SIG-M5 (cell line): Measurements from ENCODE around the gene FCER1A.
"Not testable (repeated sequence)": the region's sequence is repeated elsewhere in the genome, so short reads cannot be mapped to it uniquely, and the experiment has no call there.

Source experiments
- DNase-seq: peaks from one replicate; lab custom pipeline; 2025; lab: John Stamatoyannopoulos, UW

The FCER1A gene

DNA sequence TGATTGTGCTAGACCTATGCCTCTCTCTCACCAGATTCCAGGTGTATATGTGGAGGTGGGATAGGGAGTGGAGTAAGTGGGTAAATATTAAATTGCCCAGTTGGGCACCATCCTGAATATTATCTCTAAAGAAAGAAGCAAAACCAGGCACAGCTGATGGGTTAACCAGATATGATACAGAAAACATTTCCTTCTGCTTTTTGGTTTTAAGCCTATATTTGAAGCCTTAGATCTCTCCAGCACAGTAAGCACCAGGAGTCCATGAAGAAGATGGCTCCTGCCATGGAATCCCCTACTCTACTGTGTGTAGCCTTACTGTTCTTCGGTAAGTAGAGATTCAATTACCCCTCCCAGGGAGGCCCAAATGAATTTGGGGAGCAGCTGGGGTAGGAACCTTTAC lies at the start of gene FCER1A:
Gene FCER1A, plus strand, starts transcription at position 242 of the 400 bp plus-strand sequence. Its CDS starts 29 bp downstream, at position 271.
- DNase-seq: no peak

DNA sequence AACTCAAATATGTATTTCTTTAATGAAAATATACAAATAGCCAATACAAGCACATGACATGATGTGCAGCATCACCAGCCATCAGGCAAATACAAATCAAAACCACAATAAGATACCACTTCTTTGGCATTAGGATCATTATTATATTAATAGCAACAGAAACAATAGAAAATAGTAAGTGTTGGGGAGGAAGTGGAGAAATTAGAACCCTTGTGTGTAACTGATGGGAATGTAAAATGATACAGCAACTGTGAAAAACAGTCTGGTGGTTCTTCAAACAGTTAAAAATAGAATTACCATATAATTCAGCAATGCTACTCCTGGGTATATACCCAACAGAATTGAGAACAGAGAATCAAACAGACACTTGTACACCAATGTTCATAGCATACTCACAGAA lies 40.8 kb upstream of the FCER1A start:
- DNase-seq: no peak

DNA sequence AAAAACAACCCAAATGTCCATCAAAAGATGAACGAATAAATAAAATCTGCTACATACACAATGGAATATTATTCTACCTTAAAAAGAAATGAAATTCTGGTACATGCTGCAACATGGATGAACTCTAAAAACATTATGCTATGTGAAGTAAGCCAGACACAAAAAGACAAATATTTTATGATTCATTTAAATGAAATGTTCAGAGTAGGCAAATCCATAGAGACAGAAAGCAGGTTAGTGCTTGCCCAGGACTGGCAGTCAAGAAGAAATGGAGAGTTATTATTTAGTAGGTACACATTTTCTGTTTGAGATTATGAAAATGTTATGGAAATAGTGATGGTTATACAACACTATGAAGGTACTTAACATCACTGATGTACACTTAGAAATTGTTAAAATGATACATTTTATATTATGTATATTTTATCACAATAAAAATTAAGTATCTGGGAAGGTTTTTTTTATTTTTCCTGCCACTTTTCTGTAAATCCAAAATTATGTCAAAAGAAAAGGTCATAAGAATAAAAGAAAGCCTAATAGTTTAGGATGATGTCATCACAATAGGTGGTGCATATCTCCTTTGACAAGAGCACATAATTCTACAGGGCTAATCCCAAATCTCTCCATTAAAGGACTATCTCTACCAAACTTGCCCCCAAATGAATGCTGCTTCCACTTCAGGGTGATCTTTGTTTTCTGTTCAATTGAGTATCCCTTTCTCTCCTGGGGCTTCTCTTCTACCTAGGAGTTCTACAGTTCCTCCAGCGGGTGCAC lies 40.2 kb upstream of the FCER1A start:
- no peak for DNase-seq

DNA sequence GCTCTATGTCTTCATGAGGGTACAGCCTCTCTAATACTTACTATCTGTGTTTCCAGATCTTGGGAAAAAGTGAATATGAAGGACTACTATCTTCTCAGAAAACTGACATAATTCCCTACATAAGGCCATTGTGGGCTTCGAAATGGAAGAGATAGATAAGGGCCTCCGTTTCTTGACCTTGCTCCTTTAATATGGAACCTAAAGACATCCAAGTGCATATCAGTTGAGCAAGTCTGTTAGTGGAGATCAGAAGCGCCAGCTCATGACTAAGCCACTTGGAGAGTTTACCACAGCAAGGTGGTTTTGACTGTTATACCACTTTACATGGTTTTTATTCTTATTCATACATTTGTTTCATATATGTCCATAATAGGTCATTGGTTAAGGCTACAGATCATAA lies 35.3 kb upstream of the FCER1A start:
- no peak for DNase-seq

- DNase-seq: no peak
Observed at GRCh38 chr1:159274631-159275030, 27.5 kb upstream of the FCER1A start.

DNA sequence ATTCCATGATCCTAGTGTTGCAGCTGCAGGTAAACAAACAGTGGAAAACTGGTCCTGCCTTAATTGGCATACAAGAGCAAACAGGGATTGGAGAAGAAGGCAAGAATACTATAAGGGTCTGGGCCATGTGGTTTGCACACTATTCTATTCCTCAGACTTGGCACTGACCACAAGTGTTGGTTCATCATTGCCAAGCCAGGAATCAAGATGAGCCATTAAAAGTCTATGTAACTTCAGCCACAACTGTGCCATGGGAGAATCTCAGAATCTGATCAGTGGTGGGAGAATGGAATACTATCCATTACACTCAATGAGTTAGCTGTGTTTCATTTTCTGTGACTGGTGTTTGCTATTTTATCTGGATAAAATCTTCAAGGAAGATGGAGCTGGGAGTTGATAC lies 26.2 kb upstream of the FCER1A start:
- no peak for DNase-seq

DNA sequence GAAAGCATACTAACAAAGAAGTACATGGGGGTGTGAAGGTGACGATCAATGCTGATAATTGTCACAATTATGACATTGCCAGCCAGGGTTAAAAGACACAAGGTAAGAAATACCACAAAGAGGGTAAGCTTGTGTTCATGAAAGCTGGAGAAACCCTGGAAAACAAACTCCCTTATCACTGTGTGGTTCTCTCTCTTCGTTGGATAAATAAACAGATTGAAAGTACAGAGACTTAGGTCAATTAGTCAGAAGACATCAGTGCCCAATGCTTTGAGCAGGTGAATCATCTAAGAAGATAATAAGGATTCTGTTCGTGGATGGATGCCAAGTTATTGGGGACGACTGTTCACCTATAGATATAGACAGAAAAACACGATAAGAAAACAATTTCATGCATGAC lies 22.4 kb upstream of the FCER1A start:
- no peak for DNase-seq

GRCh38 chr1:159282118-159282517 lies 20.0 kb upstream of the FCER1A start:
- DNase-seq: no peak

DNA sequence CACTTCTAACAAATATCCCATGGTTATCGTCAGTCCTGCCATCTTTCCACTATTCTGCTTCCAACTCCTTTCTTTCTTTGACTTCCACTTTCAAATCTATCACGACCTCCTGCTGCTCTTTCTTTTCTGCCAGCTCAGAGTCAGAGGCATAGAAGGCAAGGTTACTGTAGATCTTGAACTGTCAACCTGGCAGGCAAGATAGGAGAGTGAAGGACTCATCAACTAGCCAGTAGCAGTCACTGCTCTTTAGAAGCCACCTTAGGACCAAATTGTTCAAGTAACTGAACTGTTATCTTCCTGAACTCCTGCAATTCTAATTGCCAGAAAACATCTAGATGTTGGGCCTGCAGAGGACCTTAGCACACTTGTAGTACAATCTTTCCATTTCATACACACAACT lies 13.1 kb upstream of the FCER1A start:
- no peak for DNase-seq

DNA sequence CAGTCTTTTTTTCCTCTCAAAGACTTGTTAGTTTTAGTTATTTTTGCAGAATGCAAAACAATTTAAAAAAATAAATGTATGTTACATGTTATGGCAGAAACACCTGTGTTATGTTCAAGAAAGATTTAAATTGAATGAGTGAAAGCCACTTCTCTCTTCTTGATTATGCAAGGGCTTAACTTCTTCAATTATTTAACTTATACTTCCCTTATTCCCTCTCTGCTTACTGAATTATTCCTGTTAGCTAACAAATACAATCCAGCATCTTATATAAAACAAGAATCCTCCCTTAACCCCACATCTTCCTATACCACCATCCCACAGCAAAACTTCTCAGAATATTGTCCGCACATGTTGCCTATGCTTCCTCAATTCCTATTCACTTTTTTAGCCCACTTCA lies 10.7 kb upstream of the FCER1A start:
- DNase-seq: no peak

DNA sequence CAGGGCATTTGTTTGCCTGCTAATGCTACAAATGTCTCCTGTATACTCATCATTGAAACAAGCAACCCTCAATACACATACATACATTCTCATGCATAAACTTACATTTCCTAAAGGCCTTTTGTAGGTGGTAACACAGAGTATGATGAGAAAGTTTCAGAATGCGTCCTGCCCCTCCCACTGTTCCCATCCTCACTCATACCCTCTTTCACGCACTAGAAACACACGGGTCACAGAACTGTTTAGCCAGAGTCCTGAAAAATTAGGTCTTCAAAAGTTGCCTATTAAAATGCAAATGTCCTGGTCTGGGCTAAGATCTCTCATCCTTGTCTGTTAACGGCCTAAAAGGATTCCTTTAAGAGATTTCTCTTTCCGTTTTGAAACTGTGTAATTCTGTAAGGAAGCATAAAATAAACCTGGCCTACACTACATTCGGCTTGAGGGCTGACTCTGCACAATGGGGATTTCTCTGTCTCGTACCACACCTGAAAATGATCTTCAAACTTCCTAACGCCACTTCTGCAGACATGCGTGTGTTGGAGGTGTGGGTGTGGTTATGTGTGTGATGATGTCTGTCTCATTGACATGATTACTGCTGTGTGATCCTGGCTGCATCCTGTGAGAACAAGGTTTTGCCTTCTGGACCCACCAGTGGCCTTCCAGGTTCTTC lies 5.3 kb upstream of the FCER1A start:
- no peak for DNase-seq

- DNase-seq: no peak
Observed at GRCh38 chr1:159300146-159300545, 2.0 kb upstream of the FCER1A start.

GRCh38 chr1:159307346-159308020 lies 5.3 kb downstream of the FCER1A start:
- DNase-seq: no peak

- DNase-seq: no peak
Observed at GRCh38 chr1:159311679-159312078, 9.5 kb downstream of the FCER1A start.

DNA sequence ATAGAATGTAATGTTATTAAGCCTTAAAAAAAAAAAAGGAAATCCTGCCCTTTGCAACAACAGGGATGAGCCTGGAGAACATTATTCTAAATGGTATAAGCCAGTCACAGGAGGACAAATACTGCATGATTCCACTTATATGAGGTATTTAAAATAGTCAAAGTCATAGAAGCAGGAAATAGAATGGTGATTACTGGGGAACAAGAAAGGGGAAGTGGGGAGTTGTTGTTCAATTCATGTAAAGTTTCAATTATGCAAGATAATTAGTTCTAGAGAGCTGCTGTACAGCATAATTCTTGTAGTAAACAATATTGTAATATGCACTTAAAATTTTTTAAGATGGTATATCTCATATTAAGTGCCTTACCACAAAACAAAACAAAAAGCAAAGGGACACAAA lies 13.2 kb downstream of the FCER1A start:
- DNase-seq: no peak

DNA sequence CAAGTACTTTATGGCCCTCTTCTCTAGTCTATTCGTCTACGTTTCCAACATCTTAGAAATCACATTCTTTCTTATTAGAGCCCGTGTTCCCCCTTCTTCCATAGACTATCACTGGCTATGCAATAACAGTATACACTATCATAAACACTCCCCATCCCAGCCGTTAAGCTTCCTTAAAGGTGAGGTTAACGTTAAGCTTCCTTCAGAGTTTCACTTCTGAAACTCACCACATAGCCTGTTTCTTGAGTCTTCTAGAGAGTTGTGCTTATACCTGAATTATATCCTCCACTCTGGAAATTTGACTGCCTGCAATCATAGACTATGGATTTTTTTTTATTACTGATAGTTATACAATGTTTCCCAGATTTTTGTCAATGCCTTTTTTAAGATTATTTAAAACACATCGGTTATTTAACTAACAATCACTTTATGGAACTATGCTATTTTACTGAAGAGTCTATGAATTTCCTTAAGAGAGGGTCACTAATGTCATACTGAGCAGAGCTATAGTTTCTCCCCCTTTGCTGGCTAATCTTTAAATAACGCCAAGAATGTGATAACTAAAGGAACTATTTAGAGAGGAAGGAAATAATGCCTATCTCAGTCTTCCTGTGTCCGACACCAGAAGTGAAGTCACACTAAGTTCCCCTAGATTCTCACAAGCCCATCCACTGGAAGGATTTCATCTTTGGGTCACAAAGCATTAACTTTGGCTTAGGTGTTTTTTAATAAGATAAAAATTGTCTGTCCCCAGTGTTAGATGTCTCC lies 16.8 kb downstream of the FCER1A start:
- DNase-seq: no peak

- DNase-seq: no peak
Observed at GRCh38 chr1:159334797-159335196, 32.7 kb downstream of the FCER1A start.

- DNase-seq: no peak
Observed at GRCh38 chr1:159338018-159338417, 35.9 kb downstream of the FCER1A start.

GRCh38 chr1:159339536-159339935 lies 37.4 kb downstream of the FCER1A start:
- DNase-seq: no peak

DNA sequence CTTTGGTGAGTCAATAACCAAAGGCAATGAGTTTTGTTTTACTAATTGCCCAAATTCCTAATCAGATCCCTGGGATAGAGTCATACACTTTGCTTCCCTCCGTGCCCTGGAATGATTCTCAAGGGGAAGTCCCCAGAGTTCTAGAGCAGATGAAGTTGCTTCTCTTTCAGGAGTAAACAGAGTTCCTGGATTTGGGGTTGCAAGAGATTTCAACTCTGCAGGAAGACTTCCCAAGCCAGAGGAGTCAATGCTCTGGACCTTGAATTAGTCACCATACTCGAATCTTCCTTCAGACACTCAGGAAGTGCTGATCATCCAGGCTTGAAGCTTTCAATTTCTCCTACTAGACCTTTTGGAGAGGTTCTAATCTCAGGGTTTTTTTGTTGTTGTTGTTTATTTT lies 39.6 kb downstream of the FCER1A start:
- DNase-seq: no peak

DNA sequence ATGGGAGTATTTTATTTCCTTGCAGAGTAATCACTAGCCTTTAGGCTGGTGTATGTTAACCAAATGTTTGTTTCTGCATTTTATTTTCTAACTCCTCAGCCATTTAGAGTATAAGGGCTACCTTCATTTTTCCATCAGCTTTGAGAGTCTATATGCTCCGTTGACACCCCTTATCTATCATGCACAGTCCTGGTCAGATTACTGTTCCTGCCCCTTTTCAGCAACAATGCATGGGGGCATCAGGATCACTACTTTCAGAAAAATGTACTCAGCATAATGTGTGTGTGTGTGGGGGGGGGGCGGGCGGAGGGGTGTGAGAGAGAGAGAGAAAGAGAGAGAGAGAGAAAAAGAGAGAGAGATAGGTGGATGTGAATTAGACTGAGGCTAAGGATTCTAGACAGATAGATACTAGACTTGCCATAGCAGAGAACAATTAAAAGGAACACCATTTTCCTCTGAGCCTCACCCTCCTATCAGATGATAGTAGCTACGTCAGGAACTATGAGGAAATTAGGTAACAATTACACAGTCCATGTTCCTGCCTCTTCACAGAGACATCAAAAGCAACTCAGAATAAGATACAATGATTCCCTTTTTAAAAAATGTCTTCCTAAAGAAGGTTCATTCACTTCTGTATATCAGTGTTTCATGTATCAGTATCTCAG lies 40.8 kb downstream of the FCER1A start:
- no peak for DNase-seq

- DNase-seq: not testable (repeated sequence)
Observed at GRCh38 chr1:159349374-159349773, 47.2 kb downstream of the FCER1A start.
